Measurements from ENCODE around the gene P2RX4. TPM values are rescaled to one million over a fixed set of nuclear protein-coding genes. Genes with fewer than 3 reads are reported as not detected.
"Not testable (repeated sequence)": the region's sequence is repeated elsewhere in the genome, so short reads cannot be mapped to it uniquely, and the experiment has no call there.

The P2RX4 gene
- total RNA-seq, 1 experiment from 2014 or later: 8.1 TPM

DNA sequence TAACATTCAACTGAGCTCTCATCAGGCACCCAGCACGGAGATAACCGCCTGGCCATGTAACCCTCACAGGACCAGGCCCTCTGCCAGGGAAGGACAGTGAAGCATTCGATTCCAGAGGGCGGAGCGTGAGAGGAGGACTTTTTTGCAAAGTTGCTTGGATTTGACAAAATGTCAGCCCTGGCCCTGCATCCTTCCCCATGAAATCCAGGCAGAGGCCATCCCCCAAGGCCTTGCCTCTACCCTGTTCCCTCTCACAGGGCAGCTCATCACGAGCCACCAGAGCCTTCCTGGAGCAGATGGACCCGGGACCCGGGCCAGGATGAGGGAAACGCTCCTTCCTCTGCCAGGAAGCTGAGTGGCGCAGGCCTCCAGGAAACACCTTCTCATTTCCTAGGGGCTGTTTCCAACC is 69.6 kb downstream of the P2RX4 start:
- no peak overlapping the region for H3K4me3 Mint-ChIP-seq
- H3K56ac ChIP-seq (ENCODE audit: insufficient read length, low read depth, low read length): no peak overlapping the region
- H3K4me1 ChIP-seq (ENCODE audit: insufficient read depth, low read length): no peaks in the 10 kb centered on the region; the same call in 1 of the 2 replicates
- H3K9ac ChIP-seq (ENCODE audit: extremely low read depth, insufficient read length, low read length): no peak overlapping the region
- H3K27me3 ChIP-seq (ENCODE audit: insufficient read depth, low read length): no peaks in the 10 kb centered on the region
- H2BK120ac ChIP-seq (ENCODE audit: low read depth, low read length, poor library complexity, severe bottlenecking): no peak overlapping the region
- H3K4me1 Mint-ChIP-seq: peaks cover 25 to 33% of the 10 kb centered on the region in 2 experiments
- no peak overlapping the region for H3K4ac ChIP-seq (ENCODE audit: low read depth, low read length)
- H3K27ac Mint-ChIP-seq: peak overlapping the region; percentile 38 to 86 (median 74); a peak in 4 of 7 replicates
- no peak overlapping the region for H3K23ac ChIP-seq (ENCODE audit: insufficient read length, low read depth, low read length)
- peaks cover 4% of the 10 kb centered on the region for H4K20me1 ChIP-seq (ENCODE audit: control insufficient read depth, insufficient read depth, insufficient read length)
- H2BK20ac ChIP-seq (ENCODE audit: low read depth, low read length, poor library complexity, severe bottlenecking): no peak overlapping the region
- no peak overlapping the region for H2AFZ ChIP-seq (ENCODE audit: low read length)
- no peak overlapping the region for H3K4me2 ChIP-seq (ENCODE audit: insufficient read depth, insufficient read length, low read length)
- no peak overlapping the region for H4K5ac ChIP-seq (ENCODE audit: insufficient read length, low read depth, low read length)
- no peak overlapping the region for H3T11ph ChIP-seq (ENCODE audit: low read length)
- H3K9me3 Mint-ChIP-seq: no peaks in the 10 kb centered on the region
- H3K27me3 Mint-ChIP-seq (ENCODE audit: low read depth): no peaks in the 10 kb centered on the region
- no peak overlapping the region for H3K27ac ChIP-seq (ENCODE audit: insufficient read length, low read depth, low read length)
- no peaks in the 10 kb centered on the region for H3K23me2 ChIP-seq (ENCODE audit: insufficient read length, low read depth, low read length, poor library complexity, severe bottlenecking)
- H2BK5ac ChIP-seq (ENCODE audit: insufficient read length, low read length): no peak overlapping the region
- peaks cover under 1 to 19% (median 10%) of the 10 kb centered on the region in 3 experiments; a peak in 6 of 7 replicates for H3K36me3 Mint-ChIP-seq (ENCODE audit: insufficient read depth in 1 of 3, low read depth in 3 of 3)
- no peaks in the 10 kb centered on the region for H3K79me2 ChIP-seq (ENCODE audit: insufficient read depth, low read length)
- no peak for DNase-seq
- no peaks in the 10 kb centered on the region for H3K9me3 ChIP-seq (ENCODE audit: control insufficient read depth, low read depth, low read length)
- no peak overlapping the region for H2BK12ac ChIP-seq (ENCODE audit: insufficient read length, low read depth, low read length)
- no peak overlapping the region for H4K8ac ChIP-seq (replicated peaks; ENCODE audit: insufficient read length, low read depth, low read length)
- no peak overlapping the region for H3K18ac ChIP-seq (ENCODE audit: insufficient read length, low read depth, low read length)
- WGBS (ENCODE audit: extremely low coverage, insufficient read length, low lambda C conversion rate): no CpG with 5 or more reads among the region's 10 CpGs
- TF ChIP-seq, protein P1, sequence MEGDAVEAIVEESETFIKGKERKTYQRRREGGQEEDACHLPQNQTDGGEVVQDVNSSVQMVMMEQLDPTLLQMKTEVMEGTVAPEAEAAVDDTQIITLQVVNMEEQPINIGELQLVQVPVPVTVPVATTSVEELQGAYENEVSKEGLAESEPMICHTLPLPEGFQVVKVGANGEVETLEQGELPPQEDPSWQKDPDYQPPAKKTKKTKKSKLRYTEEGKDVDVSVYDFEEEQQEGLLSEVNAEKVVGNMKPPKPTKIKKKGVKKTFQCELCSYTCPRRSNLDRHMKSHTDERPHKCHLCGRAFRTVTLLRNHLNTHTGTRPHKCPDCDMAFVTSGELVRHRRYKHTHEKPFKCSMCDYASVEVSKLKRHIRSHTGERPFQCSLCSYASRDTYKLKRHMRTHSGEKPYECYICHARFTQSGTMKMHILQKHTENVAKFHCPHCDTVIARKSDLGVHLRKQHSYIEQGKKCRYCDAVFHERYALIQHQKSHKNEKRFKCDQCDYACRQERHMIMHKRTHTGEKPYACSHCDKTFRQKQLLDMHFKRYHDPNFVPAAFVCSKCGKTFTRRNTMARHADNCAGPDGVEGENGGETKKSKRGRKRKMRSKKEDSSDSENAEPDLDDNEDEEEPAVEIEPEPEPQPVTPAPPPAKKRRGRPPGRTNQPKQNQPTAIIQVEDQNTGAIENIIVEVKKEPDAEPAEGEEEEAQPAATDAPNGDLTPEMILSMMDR (conservative IDR thresholded peaks at IDR 0.05): no peak
- H3K14ac ChIP-seq (ENCODE audit: insufficient read depth, low read length): no peak overlapping the region; the same call in 1 of the 2 replicates
- no peak overlapping the region for H2AK5ac ChIP-seq (ENCODE audit: insufficient read length, low read length)
- no peak overlapping the region for H2BK15ac ChIP-seq (ENCODE audit: low read depth, low read length)
- no peak overlapping the region for H4K91ac ChIP-seq (ENCODE audit: insufficient read length, low read depth, low read length)
- H3K79me1 ChIP-seq (ENCODE audit: insufficient read depth, low read depth, low read length, poor library complexity, severe bottlenecking): no peaks in the 10 kb centered on the region

DNA sequence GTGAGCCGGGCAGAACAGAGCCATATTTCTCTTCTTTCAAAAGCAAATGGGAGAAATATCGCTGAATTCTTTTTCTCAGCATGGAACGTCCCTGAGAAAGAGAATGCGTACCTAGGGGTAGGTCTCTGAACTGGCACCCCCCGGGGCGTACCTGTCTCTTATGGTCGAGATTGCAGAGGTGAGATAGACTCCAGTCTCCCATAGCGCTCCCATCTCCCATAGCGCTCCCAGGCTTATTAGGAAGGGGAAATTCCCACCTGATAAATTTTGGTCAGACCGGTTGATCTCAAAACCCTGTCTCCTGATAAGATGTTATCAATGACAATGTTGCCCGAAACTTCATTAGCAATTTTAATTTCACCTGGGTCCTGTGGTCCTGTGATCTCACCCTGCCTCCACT is 70.6 kb downstream of the P2RX4 start:
- H4K20me1 ChIP-seq (ENCODE audit: control insufficient read depth, insufficient read depth, insufficient read length); H3K4me1 ChIP-seq (ENCODE audit: insufficient read depth, low read length); H3K79me2 ChIP-seq (ENCODE audit: insufficient read depth, low read length); H4K8ac ChIP-seq (replicated peaks; ENCODE audit: insufficient read length, low read depth, low read length); H3K79me1 ChIP-seq (ENCODE audit: insufficient read depth, low read depth, low read length, poor library complexity, severe bottlenecking); H2BK120ac ChIP-seq (ENCODE audit: low read depth, low read length, poor library complexity, severe bottlenecking); H3K27me3 ChIP-seq (ENCODE audit: insufficient read depth, low read length); H3K23ac ChIP-seq (ENCODE audit: insufficient read length, low read depth, low read length); H3K27ac ChIP-seq (ENCODE audit: insufficient read length, low read depth, low read length); H4K5ac ChIP-seq (ENCODE audit: insufficient read length, low read depth, low read length); H2BK20ac ChIP-seq (ENCODE audit: low read depth, low read length, poor library complexity, severe bottlenecking); H3K27me3 Mint-ChIP-seq (ENCODE audit: low read depth); H3K18ac ChIP-seq (ENCODE audit: insufficient read length, low read depth, low read length); H3K9me3 Mint-ChIP-seq; H3K4ac ChIP-seq (ENCODE audit: low read depth, low read length); H2BK15ac ChIP-seq (ENCODE audit: low read depth, low read length); H3K9ac ChIP-seq (ENCODE audit: extremely low read depth, insufficient read length, low read length); H2AK5ac ChIP-seq (ENCODE audit: insufficient read length, low read length); H2BK5ac ChIP-seq (ENCODE audit: insufficient read length, low read length); H3K23me2 ChIP-seq (ENCODE audit: insufficient read length, low read depth, low read length, poor library complexity, severe bottlenecking); H3T11ph ChIP-seq (ENCODE audit: low read length); H3K14ac ChIP-seq (ENCODE audit: insufficient read depth, low read length); H3K9me3 ChIP-seq (ENCODE audit: control insufficient read depth, low read depth, low read length); H4K91ac ChIP-seq (ENCODE audit: insufficient read length, low read depth, low read length); H3K56ac ChIP-seq (ENCODE audit: insufficient read length, low read depth, low read length); H2AFZ ChIP-seq (ENCODE audit: low read length); H2BK12ac ChIP-seq (ENCODE audit: insufficient read length, low read depth, low read length); H3K27ac Mint-ChIP-seq; H3K4me2 ChIP-seq (ENCODE audit: insufficient read depth, insufficient read length, low read length); DNase-seq: not testable (repeated sequence)
- Mint-ChIP-seq H3K4me1 (peaks cover 25 to 33% of the 10 kb centered on the region in 2 experiments), H3K36me3 (ENCODE audit: insufficient read depth in 1 of 3, low read depth in 3 of 3) (peaks cover 0 to 19% (median 10%) of the 10 kb centered on the region in 3 experiments; a peak in 5 of 7 replicates), H3K4me3 (peak overlapping the region; percentile 4 to 61; a peak in 4 of 5 replicates)
- WGBS (ENCODE audit: extremely low coverage, insufficient read length, low lambda C conversion rate): no CpG with 5 or more reads among the region's 11 CpGs

Data from H9 (cell line).